ENCODE measurements around the gene AUNIP.

The AUNIP gene

DNA sequence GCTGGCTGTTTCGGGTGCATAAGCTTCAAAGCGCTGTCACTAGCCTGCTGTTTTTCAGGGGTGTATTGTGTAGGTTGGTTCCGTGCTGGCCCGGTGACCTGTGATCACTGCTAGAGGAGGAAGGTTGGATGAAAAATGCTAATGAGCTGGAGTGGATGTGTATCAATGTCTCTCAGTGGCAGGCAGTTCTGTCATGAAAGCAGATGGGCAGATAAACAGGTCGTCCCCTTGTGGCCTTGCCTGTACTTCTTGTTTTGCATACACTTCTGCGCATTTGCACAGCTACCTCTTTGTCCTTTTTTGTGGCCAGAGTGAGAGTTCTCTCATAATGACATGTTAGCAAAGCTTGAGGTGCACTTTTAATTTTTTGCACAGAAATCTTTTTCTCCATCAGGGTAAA lies 56.3 kb downstream of the AUNIP start:
- TF ChIP-seq, protein P1, sequence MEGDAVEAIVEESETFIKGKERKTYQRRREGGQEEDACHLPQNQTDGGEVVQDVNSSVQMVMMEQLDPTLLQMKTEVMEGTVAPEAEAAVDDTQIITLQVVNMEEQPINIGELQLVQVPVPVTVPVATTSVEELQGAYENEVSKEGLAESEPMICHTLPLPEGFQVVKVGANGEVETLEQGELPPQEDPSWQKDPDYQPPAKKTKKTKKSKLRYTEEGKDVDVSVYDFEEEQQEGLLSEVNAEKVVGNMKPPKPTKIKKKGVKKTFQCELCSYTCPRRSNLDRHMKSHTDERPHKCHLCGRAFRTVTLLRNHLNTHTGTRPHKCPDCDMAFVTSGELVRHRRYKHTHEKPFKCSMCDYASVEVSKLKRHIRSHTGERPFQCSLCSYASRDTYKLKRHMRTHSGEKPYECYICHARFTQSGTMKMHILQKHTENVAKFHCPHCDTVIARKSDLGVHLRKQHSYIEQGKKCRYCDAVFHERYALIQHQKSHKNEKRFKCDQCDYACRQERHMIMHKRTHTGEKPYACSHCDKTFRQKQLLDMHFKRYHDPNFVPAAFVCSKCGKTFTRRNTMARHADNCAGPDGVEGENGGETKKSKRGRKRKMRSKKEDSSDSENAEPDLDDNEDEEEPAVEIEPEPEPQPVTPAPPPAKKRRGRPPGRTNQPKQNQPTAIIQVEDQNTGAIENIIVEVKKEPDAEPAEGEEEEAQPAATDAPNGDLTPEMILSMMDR (IDR thresholded peaks at IDR 0.05; ENCODE audit: low read depth, low read length) = no peak
- DNase-seq (ENCODE audit: extremely low read depth, low read depth) = no peak

DNA sequence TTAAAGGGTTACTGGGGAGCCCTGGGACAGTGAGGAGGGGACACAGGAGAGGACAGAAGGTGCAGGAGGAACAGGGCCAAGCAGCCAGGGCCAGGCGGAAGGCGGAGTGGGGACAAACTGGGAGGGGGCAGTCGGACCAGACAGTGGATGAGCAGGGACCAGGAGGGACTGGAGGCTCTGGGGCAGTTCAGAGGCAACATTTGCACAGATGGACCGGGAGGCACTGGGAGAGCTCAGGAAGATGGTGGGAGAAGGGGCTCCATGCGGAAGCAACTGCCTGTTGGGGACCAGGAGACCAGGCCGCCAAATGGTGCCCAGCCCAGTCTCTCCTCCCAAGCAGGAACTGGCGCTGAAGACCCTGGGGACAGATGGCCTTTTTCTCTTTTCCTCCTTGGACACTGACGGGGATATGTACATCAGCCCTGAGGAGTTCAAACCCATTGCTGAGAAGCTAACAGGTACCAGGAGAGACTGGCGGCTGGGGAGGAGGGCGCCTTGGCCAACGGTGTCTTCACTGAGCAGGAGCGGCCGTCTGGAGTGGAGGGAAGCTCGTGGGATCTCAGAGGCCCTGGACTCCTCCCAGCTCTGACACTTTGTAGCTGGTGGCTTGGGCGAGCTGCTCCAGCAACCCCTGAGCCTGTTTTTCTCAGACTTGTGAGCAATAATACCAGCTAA lies 58.4 kb downstream of the AUNIP start:
- TF ChIP-seq, protein P1 (IDR thresholded peaks at IDR 0.05; ENCODE audit: low read depth, low read length) = no peak
- no peak for DNase-seq (ENCODE audit: extremely low read depth, low read depth)

DNA sequence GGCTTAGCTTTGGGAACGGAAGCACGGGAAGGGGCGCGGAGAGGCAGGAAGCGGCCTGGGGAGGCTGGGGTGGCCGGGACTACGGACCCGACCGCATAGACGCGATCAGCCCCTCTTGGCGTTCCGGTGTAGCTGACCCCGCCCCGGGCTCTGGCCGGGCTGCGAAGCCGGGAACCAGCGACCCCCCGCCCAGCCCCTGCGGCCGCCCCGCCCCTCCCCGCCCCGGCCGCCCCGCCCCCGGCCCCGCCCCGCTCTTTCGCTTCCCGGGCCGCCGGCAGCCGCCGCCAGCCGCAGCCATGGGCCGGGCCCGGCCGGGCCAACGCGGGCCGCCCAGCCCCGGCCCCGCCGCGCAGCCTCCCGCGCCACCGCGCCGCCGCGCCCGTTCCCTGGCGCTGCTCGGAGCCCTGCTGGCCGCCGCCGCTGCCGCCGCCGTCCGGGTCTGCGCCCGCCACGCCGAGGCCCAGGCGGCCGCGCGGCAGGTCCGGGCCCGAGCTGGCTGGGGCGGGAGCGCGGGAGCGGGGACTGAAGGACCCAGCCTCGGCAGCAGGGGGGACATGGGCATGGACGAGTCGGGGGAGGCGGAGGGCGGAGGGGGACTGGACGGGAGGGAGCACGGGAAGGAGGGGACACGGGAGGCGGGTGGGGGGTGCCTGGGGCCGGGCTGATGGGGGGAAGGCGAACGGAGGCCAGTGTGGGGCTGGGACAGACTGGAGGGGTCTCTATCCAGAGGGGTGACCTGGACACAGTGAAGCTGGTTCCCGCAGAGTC lies 59.1 kb downstream of the AUNIP start, which contains the start of gene SELENON:
Gene SELENON (plus strand): TSS at position 259 of the 768 bp plus-strand sequence. CDS start 38 bp downstream, at position 297.
- DNase-seq (ENCODE audit: extremely low read depth, low read depth) = no peak
- TF ChIP-seq, protein P1 (IDR thresholded peaks at IDR 0.05; ENCODE audit: low read depth, low read length) = no peak

DNA sequence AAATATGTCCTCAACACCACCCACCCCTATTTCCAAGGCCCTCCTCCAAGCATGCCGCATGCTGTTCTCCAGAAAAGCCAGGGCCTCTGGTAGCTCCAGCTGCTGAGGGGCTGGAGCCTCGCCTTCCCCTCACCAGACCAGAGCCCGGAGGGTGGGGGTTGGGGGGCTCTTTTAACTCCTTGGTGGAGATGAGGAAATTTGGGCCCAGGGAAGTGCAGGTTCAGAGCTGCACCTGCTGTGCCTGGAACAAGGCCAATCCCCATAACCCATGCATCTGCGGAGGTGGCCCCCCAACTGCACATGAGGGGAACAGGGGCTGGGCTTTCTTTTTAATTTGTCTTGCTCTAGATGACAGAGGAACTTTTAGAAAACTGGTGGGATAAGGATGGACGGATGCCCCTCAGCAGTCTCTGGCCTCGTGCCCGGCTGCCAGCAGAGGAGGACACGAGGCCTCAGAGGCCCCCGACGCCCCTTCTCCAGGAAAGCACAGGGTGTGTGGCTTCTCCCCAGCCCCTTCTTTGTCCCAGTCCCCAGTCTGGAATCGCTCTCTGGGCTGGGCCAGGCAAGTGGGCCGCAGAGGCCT lies 59.8 kb downstream of the AUNIP start:
- TF ChIP-seq, protein P1 (IDR thresholded peaks at IDR 0.05; ENCODE audit: low read depth, low read length) = no peak
- DNase-seq (ENCODE audit: extremely low read depth, low read depth) = no peak

DNA sequence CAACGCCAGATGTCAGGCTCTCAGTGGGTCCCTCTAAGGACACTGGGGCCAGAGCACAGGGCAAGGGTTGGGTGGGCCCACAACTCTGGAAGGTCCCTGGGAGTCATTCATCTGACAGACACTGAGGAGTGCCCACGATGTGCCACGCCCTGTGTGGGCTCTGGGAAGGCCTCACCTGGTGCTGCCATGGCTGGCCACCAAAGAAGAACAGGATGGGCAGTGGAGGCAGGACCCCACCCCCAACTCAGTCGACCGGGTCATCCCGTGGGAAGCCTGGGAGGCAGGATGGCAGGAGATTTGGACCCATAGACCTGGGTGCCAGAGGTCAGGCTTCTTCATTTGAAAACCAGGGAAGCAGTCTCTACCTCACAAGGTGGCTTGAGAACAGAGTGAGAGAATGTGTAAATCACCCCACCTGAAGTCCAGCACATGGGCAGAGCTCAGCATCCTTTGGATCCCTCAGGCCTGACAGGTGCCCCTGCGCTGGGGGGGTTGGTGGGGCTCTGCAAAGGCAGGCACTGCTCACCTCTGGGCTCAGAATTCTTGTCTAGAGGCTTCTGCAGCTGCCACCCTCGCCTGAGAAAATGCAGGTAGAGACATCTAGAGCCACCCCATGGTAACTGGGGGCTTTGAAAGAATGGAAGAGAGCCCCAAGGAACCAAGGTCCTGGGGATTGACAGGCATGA lies 60.4 kb downstream of the AUNIP start:
- TF ChIP-seq, protein P1 (IDR thresholded peaks at IDR 0.05; ENCODE audit: low read depth, low read length) = no peak
- no peak for DNase-seq (ENCODE audit: extremely low read depth, low read depth)

DNA sequence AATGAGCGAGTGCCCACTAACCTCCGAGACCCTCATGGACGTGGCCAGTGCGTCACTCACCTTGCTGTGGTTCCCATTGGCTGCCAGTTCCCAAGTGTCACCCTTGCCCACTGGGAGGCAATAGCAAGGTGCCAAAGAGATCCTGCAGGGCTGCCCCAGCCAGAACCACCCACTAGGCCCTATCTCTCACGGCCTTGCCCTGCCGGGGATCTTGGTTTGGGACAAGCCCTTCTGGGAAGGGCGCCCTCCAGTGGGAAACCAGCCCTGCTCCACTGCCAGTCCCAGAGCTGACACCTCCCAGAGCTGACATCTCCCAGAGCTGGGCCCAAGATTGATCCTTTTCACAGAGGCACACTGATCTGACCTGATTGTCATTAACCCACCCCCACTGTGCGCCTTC lies 61.3 kb downstream of the AUNIP start:
- no peak for DNase-seq (ENCODE audit: extremely low read depth, low read depth)
- TF ChIP-seq, protein P1 (IDR thresholded peaks at IDR 0.05; ENCODE audit: low read depth, low read length) = peak; percentile 52

All from AG09319 (cell line).